Measurements from ENCODE around the gene KCNQ4. TPM values are rescaled to one million over a fixed set of nuclear protein-coding genes. Genes with fewer than 3 reads are reported as not detected.

The KCNQ4 gene
- total and polyA plus RNA-seq, 12 donors = 1.0 to 3.4 (median 2.1) TPM

- DNase-seq = no peak
- Histone ChIP-seq H3K27me3 (peaks cover 0 to 34% (median 0%) of the 10 kb centered on the region in 7 donors), H3K36me3 (peaks cover 0 to 11% (median 3%) of the 10 kb centered on the region in 9 donors), H3K9me3 (peaks cover 0 to 17% (median 0%) of the 10 kb centered on the region in 11 donors), H3K4me3 (no peak overlapping the region), H3K27ac (no peak overlapping the region), H3K4me1 (peaks cover 13 to 25% (median 19%) of the 10 kb centered on the region in 9 donors)
- intact Hi-C loops (cut with DNase I) = no loop called here
- TF ChIP-seq CTCF (IDR thresholded peaks at IDR 0.05) = no peak
- no peak for ATAC-seq
- WGBS, 2 donors = 80 to 82% methylated on average over 10 to 11 of the region's 11 CpGs
Measured at GRCh38 chr1:40780678-40781607, 2.6 kb upstream of the KCNQ4 start.

DNA sequence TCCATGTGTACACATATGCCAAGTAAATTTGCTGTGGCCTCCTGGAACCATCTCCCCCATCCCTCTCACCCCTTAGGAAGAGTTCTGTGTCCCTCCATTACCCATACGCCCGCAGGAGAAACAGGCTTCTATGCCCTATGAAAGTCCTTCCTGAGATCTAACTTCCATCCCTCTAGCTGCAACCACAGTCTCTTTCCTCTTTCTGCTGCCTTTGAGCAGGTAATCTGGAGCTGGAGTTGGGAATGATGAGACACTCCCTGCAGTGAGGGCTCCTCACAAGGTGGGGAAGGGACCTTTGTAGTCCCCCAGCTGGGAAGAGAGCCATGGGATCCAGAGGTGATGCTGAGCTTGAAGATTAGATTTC, 2.0 kb upstream of the KCNQ4 start:
- WGBS, 2 donors = 95 to 98% methylated on average over 2 of the region's 2 CpGs
- peaks cover 0 to 5% (median 0%) of the 10 kb centered on the region in 9 donors for H3K36me3 ChIP-seq
- peaks cover 13 to 25% (median 23%) of the 10 kb centered on the region in 9 donors for H3K4me1 ChIP-seq
- DNase-seq = no peak
- no peak for TF ChIP-seq CTCF (IDR thresholded peaks at IDR 0.05)
- H3K9me3 ChIP-seq = peaks cover 0 to 11% (median 0%) of the 10 kb centered on the region in 11 donors
- peaks cover 0 to 34% (median 0%) of the 10 kb centered on the region in 7 donors for H3K27me3 ChIP-seq
- no peak for ATAC-seq
- no peak overlapping the region for H3K4me3 ChIP-seq
- intact Hi-C loops (cut with DNase I) = no loop called here
- H3K27ac ChIP-seq = no peak overlapping the region

DNA sequence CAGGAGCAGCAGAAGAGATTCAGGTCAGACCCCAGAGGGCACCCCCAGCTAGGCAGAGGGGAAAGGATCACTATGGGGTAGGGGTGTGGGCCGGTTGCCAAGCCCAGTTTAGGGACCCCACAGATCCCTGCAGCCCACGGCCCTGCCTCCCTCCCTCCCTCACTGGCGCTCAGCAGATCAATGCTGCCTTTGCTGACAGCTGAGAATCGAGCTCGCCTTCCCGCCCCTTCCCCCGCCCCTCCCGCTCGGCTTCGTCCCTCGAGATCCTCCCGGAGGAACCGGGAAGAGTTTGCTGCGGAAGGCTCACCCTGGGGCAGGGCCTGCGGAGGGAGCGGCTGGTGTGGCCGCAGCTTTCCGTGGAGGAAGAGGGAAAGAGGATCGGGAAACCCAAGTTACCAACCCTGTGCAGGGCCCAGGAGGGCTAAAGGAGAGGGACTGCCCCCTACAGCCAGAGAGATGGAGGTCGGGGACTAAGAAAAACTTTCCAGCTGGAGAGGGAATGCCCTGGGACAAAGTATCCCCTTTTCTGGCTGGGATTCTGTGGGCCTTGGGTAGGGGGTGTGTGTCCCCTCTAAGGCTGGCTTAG, 1.1 kb upstream of the KCNQ4 start:
- H3K4me1 ChIP-seq = peaks cover 13 to 25% (median 23%) of the 10 kb centered on the region in 9 donors
- H3K4me3 ChIP-seq = peak overlapping the region in 8 of 10 donors; percentile 18 to 58 (median 52)
- H3K27me3 ChIP-seq = peaks cover 0 to 34% (median 0%) of the 10 kb centered on the region in 7 donors
- H3K27ac ChIP-seq = peak overlapping the region in 1 of 10 donors; percentile 1
- peak; percentile 25 to 54 for DNase-seq
- TF ChIP-seq CTCF (IDR thresholded peaks at IDR 0.05) = peak in 2 of 9 donors; percentile 11 to 17
- peak in 7 of 8 donors; percentile 8 to 52 (median 38) for ATAC-seq
- intact Hi-C loops (cut with DNase I) = no loop called here
- no peaks in the 10 kb centered on the region for H3K36me3 ChIP-seq
- 14% methylated on average over 20 of the region's 20 CpGs for WGBS, 2 donors
- H3K9me3 ChIP-seq = peaks cover 0 to 2% (median 0%) of the 10 kb centered on the region in 11 donors

DNA sequence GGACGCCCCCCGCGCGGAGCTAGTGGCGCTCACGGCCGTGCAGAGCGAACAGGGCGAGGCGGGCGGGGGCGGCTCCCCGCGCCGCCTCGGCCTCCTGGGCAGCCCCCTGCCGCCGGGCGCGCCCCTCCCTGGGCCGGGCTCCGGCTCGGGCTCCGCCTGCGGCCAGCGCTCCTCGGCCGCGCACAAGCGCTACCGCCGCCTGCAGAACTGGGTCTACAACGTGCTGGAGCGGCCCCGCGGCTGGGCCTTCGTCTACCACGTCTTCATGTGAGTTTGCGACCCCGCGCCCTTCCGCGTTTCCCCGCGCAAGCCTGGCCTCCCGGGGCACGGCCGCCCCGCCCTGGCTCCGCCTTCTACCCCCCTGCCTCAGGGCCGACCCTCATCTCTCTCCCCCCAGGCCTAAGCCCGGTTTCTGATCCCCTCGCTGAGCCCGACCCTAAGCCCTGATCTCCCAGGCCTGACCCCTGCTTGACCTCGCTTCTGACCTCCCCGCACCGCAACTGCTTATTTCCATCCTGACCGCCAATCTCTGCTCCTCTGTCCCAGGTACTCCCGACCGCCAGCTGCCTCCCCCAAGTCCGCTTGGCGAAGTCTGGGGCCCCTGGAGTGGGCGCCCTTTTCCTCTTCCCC, 669 bp downstream of the KCNQ4 start:
- no peaks in the 10 kb centered on the region for H3K9me3 ChIP-seq
- intact Hi-C loops (cut with DNase I) = no loop called here
- no peaks in the 10 kb centered on the region for H3K36me3 ChIP-seq
- H3K27me3 ChIP-seq = peaks cover 0 to 34% (median 0%) of the 10 kb centered on the region in 7 donors
- H3K4me3 ChIP-seq = peak overlapping the region in 9 of 10 donors; percentile 30 to 52 (median 45)
- H3K27ac ChIP-seq = peak overlapping the region in 7 of 10 donors; percentile 11 to 65 (median 46)
- H3K4me1 ChIP-seq = peaks cover 13 to 25% (median 23%) of the 10 kb centered on the region in 9 donors
- WGBS, 2 donors = 24 to 29% methylated on average over 49 to 63 of the region's 63 CpGs
- DNase-seq (no peak), ATAC-seq (peak in 3 of 8 donors; percentile 8 to 35 (median 11))
- no peak for TF ChIP-seq CTCF (IDR thresholded peaks at IDR 0.05)
